GM23338 (cell line): ENCODE data around the gene ANKRD44.

Experiments used
- CREB1 ChIP-seq: fragments of 250-450 bp; sonication (Bioruptor Pico); IDR thresholded peaks from 2 replicates; pipeline ENCODE4 v1.5.0; 2020; ENCODE audit warnings: low read depth, mild to moderate bottlenecking, moderate library complexity
- EZH2 ChIP-seq: fragments of 200-600 bp; sonication (generic); IDR thresholded peaks from one replicate; pipeline ENCODE4 v1.8.0; 2017; ENCODE audit warnings: antibody characterized with exemption, mild to moderate bottlenecking, low read depth; ENCODE audit not compliant: unreplicated experiment
- EZH2phosphoT487 ChIP-seq: fragments of 200-600 bp; sonication (generic); IDR thresholded peaks from one replicate; pipeline ENCODE4 v1.8.1; 2018; ENCODE audit warnings: antibody characterized with exemption; ENCODE audit not compliant: unreplicated experiment
- JUNB ChIP-seq: IDR thresholded peaks from one replicate; pipeline ENCODE4 v1.6.1; 2016; ENCODE audit warnings: antibody characterized with exemption; ENCODE audit not compliant: unreplicated experiment
- POLR2AphosphoS5 ChIP-seq: IDR thresholded peaks from 2 replicates; pipeline ENCODE4 v1.6.1; 2016; ENCODE audit warnings: antibody characterized with exemption, low read depth
- ZNF331 ChIP-seq: fragments of 250-450 bp; sonication (Bioruptor Pico); IDR thresholded peaks from 2 replicates; pipeline ENCODE4 v1.5.0; 2020; ENCODE audit warnings: low read depth, mild to moderate bottlenecking, moderate library complexity
- TF ChIP-seq, protein P1 (sequence below), 2 experiments: fragments of 200-600 bp in 1 of 2; sonication (generic) in 1 of 2; conservative IDR thresholded peaks; 2 replicates each; pipeline versions ENCODE4 v1.5.1 to v1.6.1; 2016 to 2017; ENCODE audit warnings: antibody characterized with exemption in 2 of 2, low read depth in 2 of 2, mild to moderate bottlenecking in 2 of 2, moderate library complexity in 1 of 2
- TF ChIP-seq, protein P2 (sequence below): IDR thresholded peaks from 2 replicates; pipeline ENCODE4 v1.6.1; 2016; ENCODE audit warnings: antibody characterized with exemption
- TF ChIP-seq, protein P3 (sequence below): IDR thresholded peaks from one replicate; pipeline ENCODE4 v1.6.1; 2018; ENCODE audit warnings: antibody characterized with exemption; ENCODE audit not compliant: unreplicated experiment

DNA sequence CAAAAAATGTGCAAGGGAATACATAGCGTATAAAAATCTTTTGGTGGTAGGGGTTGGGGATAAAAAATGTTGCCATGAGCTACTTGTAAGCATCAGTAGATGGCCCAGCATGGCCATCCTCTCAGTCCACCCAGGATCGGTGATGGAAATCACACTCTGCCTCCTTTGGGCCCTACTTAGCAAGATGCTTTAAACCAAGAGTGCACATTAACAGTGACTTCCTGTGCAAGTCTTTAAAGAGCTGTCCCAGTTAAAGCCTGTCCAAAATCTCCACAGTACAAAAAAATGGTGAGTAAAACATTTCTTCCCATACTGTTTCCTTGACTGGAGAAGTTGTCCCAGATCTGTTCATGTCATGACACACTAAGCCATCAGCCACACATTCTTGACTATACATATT, 18.0 kb downstream of the ANKRD44 start:
- TF ChIP-seq ZNF331 (CRISPR knock-in tag) (no peak), POLR2AphosphoS5 (no peak), EZH2phosphoT487 (no peak), EZH2 (no peak), CREB1 (CRISPR knock-in tag) (no peak), JUNB (no peak)
- TF ChIP-seq, protein P1, sequence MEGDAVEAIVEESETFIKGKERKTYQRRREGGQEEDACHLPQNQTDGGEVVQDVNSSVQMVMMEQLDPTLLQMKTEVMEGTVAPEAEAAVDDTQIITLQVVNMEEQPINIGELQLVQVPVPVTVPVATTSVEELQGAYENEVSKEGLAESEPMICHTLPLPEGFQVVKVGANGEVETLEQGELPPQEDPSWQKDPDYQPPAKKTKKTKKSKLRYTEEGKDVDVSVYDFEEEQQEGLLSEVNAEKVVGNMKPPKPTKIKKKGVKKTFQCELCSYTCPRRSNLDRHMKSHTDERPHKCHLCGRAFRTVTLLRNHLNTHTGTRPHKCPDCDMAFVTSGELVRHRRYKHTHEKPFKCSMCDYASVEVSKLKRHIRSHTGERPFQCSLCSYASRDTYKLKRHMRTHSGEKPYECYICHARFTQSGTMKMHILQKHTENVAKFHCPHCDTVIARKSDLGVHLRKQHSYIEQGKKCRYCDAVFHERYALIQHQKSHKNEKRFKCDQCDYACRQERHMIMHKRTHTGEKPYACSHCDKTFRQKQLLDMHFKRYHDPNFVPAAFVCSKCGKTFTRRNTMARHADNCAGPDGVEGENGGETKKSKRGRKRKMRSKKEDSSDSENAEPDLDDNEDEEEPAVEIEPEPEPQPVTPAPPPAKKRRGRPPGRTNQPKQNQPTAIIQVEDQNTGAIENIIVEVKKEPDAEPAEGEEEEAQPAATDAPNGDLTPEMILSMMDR (conservative IDR thresholded peaks at IDR 0.05; ENCODE audit: low read depth in 2 of 2): no peak
- TF ChIP-seq, protein P2, sequence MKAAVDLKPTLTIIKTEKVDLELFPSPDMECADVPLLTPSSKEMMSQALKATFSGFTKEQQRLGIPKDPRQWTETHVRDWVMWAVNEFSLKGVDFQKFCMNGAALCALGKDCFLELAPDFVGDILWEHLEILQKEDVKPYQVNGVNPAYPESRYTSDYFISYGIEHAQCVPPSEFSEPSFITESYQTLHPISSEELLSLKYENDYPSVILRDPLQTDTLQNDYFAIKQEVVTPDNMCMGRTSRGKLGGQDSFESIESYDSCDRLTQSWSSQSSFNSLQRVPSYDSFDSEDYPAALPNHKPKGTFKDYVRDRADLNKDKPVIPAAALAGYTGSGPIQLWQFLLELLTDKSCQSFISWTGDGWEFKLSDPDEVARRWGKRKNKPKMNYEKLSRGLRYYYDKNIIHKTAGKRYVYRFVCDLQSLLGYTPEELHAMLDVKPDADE: no peak
- TF ChIP-seq, protein P3, sequence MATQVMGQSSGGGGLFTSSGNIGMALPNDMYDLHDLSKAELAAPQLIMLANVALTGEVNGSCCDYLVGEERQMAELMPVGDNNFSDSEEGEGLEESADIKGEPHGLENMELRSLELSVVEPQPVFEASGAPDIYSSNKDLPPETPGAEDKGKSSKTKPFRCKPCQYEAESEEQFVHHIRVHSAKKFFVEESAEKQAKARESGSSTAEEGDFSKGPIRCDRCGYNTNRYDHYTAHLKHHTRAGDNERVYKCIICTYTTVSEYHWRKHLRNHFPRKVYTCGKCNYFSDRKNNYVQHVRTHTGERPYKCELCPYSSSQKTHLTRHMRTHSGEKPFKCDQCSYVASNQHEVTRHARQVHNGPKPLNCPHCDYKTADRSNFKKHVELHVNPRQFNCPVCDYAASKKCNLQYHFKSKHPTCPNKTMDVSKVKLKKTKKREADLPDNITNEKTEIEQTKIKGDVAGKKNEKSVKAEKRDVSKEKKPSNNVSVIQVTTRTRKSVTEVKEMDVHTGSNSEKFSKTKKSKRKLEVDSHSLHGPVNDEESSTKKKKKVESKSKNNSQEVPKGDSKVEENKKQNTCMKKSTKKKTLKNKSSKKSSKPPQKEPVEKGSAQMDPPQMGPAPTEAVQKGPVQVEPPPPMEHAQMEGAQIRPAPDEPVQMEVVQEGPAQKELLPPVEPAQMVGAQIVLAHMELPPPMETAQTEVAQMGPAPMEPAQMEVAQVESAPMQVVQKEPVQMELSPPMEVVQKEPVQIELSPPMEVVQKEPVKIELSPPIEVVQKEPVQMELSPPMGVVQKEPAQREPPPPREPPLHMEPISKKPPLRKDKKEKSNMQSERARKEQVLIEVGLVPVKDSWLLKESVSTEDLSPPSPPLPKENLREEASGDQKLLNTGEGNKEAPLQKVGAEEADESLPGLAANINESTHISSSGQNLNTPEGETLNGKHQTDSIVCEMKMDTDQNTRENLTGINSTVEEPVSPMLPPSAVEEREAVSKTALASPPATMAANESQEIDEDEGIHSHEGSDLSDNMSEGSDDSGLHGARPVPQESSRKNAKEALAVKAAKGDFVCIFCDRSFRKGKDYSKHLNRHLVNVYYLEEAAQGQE: no peak
